Activated CD4-positive, alpha-beta T cell treated with anti-CD3 and anti-CD28 coated beads, Interleukin-2, amount 10 ng/mL, durations not matched to agents 7 days and 5 days (primary cell): ENCODE measurements around the gene PPIL4. TPM values are rescaled to one million over a fixed set of nuclear protein-coding genes. Genes with fewer than 3 reads are reported as not detected.
"Not testable (repeated sequence)": the region's sequence is repeated elsewhere in the genome, so short reads cannot be mapped to it uniquely, and the experiment has no call there.

ENCODE experiments used
- CTCF ChIA-PET: fragments of 350-600 bp; sonication (Branson Sonifier 250); formaldehyde crosslinking; loops from one replicate; lab custom pipeline; 2021; ENCODE audit warnings: antibody characterized with exemption; lab: Charles Lee
- POLR2A ChIA-PET: fragments of 350-600 bp; sonication (Branson Sonifier 250); formaldehyde crosslinking; loops from one replicate; lab custom pipeline; 2021; ENCODE audit warnings: antibody characterized with exemption; lab: Charles Lee
- DNase-seq: peaks from one replicate; pipeline ENCODE4 v3.0.0-alpha.2; 2020
- H3K27ac Mint-ChIP-seq: one replicate; pipeline ENCODE4 v1.8.0; 2021; ENCODE audit warnings: mild to moderate bottlenecking, moderate library complexity, mixed read lengths
- H3K27me3 Mint-ChIP-seq: one replicate; pipeline ENCODE4 v1.8.0; 2021; ENCODE audit warnings: mixed read lengths
- H3K36me3 Mint-ChIP-seq: one replicate; pipeline ENCODE4 v1.8.0; 2021; ENCODE audit warnings: low read depth, mixed read lengths
- H3K4me1 Mint-ChIP-seq: one replicate; pipeline ENCODE4 v1.8.0; 2021; ENCODE audit warnings: mixed read lengths
- H3K4me3 Mint-ChIP-seq: one replicate; pipeline ENCODE4 v1.8.0; 2021; ENCODE audit warnings: mild to moderate bottlenecking, moderate library complexity, mixed read lengths
- H3K9me3 Mint-ChIP-seq: one replicate; pipeline ENCODE4 v1.8.0; 2021; ENCODE audit warnings: mixed read lengths
- total RNA-seq, 2 experiments: library from RNA; stranded (reverse); gene quantifications; one replicate each; pipeline ENCODE4 v1.2.3, GENCODE V29; 2021

PPIL4 gene
- total RNA-seq, 2 experiments from 2014 or later = 17.6 to 20.1 TPM

DNA sequence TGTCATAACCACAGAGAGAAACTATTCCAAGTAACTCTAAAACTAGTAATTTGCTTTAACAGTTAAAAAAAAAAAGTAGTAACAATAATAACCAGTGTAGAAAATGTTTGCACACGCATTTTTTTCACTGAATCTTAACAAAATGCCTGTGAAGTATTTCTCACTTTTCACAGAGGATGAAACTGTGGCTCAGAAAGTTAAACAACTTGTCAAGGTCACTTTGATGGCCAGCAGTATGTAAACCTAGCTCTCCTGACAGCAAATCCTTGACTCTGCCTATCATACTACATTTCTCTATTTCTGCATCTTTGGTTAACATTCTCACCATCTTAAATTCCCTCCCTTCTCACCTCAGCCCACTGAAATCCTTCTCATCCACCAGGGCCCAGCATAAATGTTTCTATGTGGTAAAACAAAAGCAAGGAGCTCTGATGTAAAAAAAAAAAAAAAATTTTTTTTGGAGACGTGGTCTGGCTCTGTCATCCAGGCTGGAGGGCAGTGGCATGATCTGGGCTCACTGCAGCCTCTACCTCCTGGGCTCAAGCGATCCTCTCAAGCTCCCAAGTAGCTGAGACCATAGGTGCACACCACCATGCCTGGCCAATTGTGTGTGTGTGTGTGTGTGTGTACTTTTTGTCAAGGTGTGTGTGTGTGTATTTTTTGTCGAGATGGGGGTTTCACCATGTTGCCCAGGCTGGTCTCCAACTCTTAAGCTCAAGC lies 34.9 kb downstream of the PPIL4 start:
- no peak for DNase-seq
- H3K36me3 Mint-ChIP-seq = peaks cover 46% of the 10 kb centered on the region
- H3K4me3 Mint-ChIP-seq = no peak overlapping the region
- no peaks in the 10 kb centered on the region for H3K27me3 Mint-ChIP-seq
- ChIA-PET CTCF (interaction anchor here (0.6 to 1.4 kb wide), 5 partner anchors 18 to 486 kb away, joined by 3 to 7 read pairs (median 5); partner anchors contain the start of gene ZC3H12D), POLR2A (interaction anchor here (0.6 kb wide), 1 partner anchor 65 kb away, joined by 3 read pairs; no protein-coding TSS in a partner anchor)
- H3K27ac Mint-ChIP-seq = peak overlapping the region; percentile 74
- H3K4me1 Mint-ChIP-seq = peaks cover 24% of the 10 kb centered on the region
- no peaks in the 10 kb centered on the region for H3K9me3 Mint-ChIP-seq

DNA sequence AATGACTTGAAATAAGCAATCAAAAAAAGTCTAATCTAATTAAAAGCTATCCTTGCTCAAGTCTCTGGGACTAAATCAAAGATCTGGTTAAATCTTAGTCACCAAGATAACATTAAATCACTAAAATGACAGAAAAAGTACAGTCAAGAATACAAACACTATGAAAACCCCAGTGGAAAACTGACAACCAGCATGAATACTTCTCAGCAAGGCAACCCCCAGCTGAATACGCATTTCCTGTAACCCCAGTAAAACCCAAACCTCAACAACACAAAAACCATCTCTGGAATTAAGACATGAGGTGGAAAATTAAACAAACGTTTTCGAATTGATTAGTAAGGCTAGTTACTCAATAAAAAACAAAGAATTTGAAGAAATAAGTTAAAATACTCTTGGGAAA lies 37.4 kb downstream of the PPIL4 start:
- Mint-ChIP-seq H3K4me1 (peaks cover 22% of the 10 kb centered on the region), H3K27me3 (no peaks in the 10 kb centered on the region), H3K9me3 (no peaks in the 10 kb centered on the region), H3K27ac (peak overlapping the region; percentile 78), H3K36me3 (peaks cover 41% of the 10 kb centered on the region), H3K4me3 (peak overlapping the region; percentile 23)
- ChIA-PET POLR2A (interaction anchor here (0.5 kb wide), 1 partner anchor 1962 kb away, joined by 3 read pairs; no protein-coding TSS in a partner anchor), CTCF (interaction anchor here (0.7 to 1.8 kb wide), 5 partner anchors 8 to 24 kb away, joined by 3 to 5 read pairs (median 3); partner anchors contain the start of gene ZC3H12D)
- peak; percentile 37 for DNase-seq

DNA sequence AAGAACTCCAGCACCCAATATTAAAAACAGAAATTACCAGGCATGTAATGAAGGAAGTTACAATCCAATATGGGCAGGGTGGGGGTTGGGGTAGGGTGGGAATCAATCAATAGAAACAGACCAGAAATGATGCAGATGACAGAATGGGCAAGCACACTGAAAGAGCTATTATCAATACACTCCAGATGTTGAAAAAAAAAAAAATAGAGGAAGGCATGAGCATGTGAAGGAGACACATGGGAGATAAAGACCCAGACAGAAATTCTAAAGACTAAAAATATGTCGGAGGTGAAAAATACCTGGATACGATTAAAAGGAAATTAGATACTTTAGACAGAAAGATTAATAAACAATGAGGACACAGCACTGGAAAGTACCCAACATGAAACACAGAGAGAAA lies 42.0 kb downstream of the PPIL4 start:
- DNase-seq = no peak
- H3K36me3 Mint-ChIP-seq = peaks cover 38% of the 10 kb centered on the region
- H3K27me3 Mint-ChIP-seq = no peaks in the 10 kb centered on the region
- ChIA-PET CTCF (interaction anchor here (0.6 to 2.2 kb wide), 4 partner anchors 9 to 66 kb away, joined by 3 to 7 read pairs (median 3); no protein-coding TSS in a partner anchor), POLR2A (interaction anchor here (0.5 kb wide), 1 partner anchor 456 kb away, joined by 15 read pairs; no protein-coding TSS in a partner anchor)
- H3K27ac Mint-ChIP-seq = no peak overlapping the region
- H3K4me1 Mint-ChIP-seq = peaks cover 28% of the 10 kb centered on the region
- no peaks in the 10 kb centered on the region for H3K9me3 Mint-ChIP-seq
- H3K4me3 Mint-ChIP-seq = no peak overlapping the region

DNA sequence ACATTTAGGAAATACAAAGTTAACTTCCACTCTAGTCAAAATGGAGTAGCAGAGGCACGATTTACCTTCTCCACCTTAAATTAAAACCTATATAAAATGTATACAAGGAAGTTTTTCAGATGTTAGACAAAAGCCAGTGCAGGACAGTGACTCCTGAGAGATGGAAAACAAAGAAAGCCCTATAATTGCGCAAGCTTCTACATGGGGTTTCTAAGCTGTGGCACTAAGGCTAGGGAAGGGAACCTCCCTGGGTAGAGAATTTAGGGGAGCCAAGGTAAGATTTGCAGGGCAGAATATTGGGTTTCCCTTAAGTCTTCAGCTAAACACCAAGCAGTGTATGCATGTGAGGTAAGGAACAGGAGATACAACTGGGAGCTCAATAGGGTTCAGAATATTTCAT lies 42.6 kb downstream of the PPIL4 start:
- Mint-ChIP-seq H3K9me3 (no peaks in the 10 kb centered on the region), H3K27ac (no peak overlapping the region), H3K27me3 (no peaks in the 10 kb centered on the region), H3K36me3 (peaks cover 35% of the 10 kb centered on the region), H3K4me3 (no peak overlapping the region), H3K4me1 (peaks cover 23% of the 10 kb centered on the region)
- POLR2A ChIA-PET = no interaction called here
- CTCF ChIA-PET = interaction anchor here (0.6 to 1.0 kb wide), 4 partner anchors 14 to 84 kb away, joined by 3 read pairs; no protein-coding TSS in a partner anchor
- DNase-seq = no peak

DNA sequence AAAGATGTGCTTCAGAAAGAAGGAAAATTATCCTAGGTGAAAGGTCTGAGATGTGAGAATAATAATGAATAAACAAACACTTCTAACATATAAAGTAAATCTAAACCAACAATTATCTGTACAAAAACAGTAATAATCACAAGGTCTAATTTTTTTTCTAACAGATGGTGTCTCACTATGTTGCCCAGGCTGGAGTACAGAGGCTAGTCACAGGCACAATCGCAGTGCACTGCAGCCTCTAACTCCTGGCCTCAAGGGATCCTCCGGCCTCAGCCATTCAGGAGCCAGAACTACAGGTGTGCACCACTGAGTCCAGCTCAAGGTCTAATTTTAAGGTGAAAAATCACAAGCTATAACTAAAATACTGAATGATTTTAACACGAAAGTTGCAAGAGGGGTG lies 44.1 kb downstream of the PPIL4 start:
- no peak overlapping the region for H3K4me3 Mint-ChIP-seq
- CTCF ChIA-PET = no interaction called here
- no peak overlapping the region for H3K27ac Mint-ChIP-seq
- no peaks in the 10 kb centered on the region for H3K9me3 Mint-ChIP-seq
- DNase-seq = no peak
- H3K36me3 Mint-ChIP-seq = peaks cover 34% of the 10 kb centered on the region
- POLR2A ChIA-PET = interaction anchor here (0.6 kb wide), 1 partner anchor 27 kb away, joined by 4 read pairs; no protein-coding TSS in a partner anchor
- H3K27me3 Mint-ChIP-seq = no peaks in the 10 kb centered on the region
- peaks cover 29% of the 10 kb centered on the region for H3K4me1 Mint-ChIP-seq

DNA sequence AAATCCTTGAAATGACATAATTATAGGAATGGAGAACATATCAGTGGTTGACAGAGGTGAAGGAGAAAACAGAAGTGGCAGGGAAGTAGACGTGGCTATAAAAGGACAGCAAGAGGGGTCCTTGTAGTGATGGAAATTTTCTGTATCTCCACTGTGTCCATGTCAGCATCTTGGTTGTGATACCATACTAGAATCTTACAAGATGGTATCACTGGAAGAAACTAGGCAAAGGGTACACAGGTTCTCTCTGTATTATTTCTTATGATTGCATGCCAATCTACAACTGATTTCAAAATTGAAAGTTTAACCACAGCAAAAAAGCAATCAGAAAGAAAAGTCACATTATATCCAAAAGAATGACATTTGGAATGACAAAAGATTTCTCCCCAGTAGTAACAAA lies 44.6 kb downstream of the PPIL4 start:
- no peak overlapping the region for H3K27ac Mint-ChIP-seq
- H3K27me3 Mint-ChIP-seq = no peaks in the 10 kb centered on the region
- DNase-seq = no peak
- POLR2A ChIA-PET = interaction anchor here (0.6 kb wide), 1 partner anchor 28 kb away, joined by 4 read pairs; no protein-coding TSS in a partner anchor
- H3K9me3 Mint-ChIP-seq = no peaks in the 10 kb centered on the region
- peaks cover 34% of the 10 kb centered on the region for H3K4me1 Mint-ChIP-seq
- CTCF ChIA-PET = no interaction called here
- peaks cover 35% of the 10 kb centered on the region for H3K36me3 Mint-ChIP-seq
- no peak overlapping the region for H3K4me3 Mint-ChIP-seq

DNA sequence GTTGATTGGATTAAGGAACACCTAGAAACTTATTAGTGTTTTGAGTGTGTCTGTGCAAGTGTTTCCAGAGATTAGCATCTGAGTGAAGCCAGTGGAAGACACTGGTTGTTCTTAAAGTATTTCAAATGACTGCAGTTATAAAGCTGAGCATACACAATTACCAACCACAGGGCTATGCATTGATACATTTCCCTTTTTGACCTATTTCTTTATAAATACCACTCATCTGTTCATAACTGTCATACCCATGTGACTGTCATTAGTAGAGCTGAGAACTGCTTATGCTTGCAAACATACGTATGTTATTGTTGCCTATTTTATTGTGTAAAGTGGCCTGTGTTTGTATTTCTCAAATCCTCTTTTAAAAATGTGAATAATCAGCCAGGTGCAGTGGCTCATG lies 45.7 kb downstream of the PPIL4 start:
- CTCF ChIA-PET = no interaction called here
- no peak for DNase-seq
- H3K27ac Mint-ChIP-seq = no peak overlapping the region
- H3K36me3 Mint-ChIP-seq = peaks cover 26% of the 10 kb centered on the region
- POLR2A ChIA-PET = no interaction called here
- no peaks in the 10 kb centered on the region for H3K27me3 Mint-ChIP-seq
- H3K4me1 Mint-ChIP-seq = peaks cover 44% of the 10 kb centered on the region
- H3K9me3 Mint-ChIP-seq = no peaks in the 10 kb centered on the region
- no peak overlapping the region for H3K4me3 Mint-ChIP-seq

DNA sequence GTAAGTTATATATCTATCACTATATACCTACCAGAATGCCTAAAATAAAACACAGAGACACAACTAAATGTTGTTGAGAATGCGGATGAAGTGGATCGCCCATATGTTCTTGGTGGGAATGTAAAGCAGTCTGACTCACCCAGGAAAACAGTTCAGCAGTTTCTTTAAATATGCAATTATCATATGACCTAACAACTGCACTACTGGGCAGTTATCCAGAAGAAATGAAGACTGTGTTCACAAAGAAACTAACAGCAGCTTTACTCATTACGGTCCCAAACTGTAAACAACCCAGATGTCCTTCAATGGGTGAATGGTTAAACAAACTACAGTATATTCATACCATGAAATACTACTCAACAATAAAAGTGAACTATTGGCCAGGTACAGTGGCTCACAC lies 46.8 kb downstream of the PPIL4 start:
- CTCF ChIA-PET = interaction anchor here (0.7 to 0.9 kb wide), 3 partner anchors 9 to 17 kb away, joined by 3 to 7 read pairs (median 3); no protein-coding TSS in a partner anchor
- Mint-ChIP-seq H3K27ac (no peak overlapping the region), H3K4me1 (peaks cover 54% of the 10 kb centered on the region), H3K9me3 (no peaks in the 10 kb centered on the region), H3K4me3 (no peak overlapping the region), H3K27me3 (no peaks in the 10 kb centered on the region), H3K36me3 (peaks cover 26% of the 10 kb centered on the region)
- no peak for DNase-seq
- POLR2A ChIA-PET = no interaction called here

DNA sequence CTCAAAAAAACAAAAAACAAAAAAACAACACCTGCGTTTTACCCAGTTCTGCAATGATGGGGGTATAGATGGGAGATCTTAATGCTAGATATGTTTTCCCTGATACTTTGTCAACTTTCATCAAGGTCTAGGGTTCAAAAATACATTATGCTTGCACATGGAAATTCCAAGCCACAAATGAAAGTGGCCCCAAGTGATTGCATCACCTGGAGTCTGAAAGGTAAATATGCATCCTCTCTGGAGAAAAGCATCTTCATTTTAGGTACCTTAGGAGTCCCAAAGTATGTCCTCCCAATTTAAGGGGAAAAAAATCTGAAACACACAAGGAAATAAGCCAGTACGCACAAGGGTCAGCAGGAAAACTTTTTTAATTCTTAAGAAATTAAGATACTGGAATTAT lies 48.5 kb downstream of the PPIL4 start:
- Mint-ChIP-seq H3K4me1 (peaks cover 68% of the 10 kb centered on the region), H3K36me3 (peaks cover 21% of the 10 kb centered on the region), H3K9me3 (no peaks in the 10 kb centered on the region), H3K27ac (no peak overlapping the region), H3K4me3 (no peak overlapping the region), H3K27me3 (no peaks in the 10 kb centered on the region)
- CTCF ChIA-PET = interaction anchor here (0.9 to 1.4 kb wide), 4 partner anchors 9 to 12 kb away, joined by 3 to 4 read pairs (median 3); partner anchors contain the start of gene ZC3H12D
- no peak for DNase-seq
- POLR2A ChIA-PET = no interaction called here

DNA sequence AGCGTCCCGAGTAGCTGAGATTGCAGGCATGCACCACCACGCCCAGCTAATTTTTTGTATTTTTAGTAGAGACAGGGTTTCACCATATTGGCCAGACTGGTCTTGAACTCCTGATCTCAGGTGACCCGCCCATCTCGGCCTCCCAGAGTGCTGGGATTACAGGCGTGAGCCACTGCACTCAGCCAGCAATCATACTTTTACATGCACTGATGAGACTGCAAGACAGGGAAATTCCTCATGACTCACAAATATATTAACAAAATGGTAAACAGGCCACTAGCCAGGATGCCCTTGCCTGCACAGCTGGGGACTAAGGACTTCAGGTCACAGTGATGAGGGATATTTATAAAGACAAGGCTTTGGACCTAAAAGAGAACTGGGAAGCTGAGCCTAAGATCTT lies 49.2 kb downstream of the PPIL4 start:
- not testable (repeated sequence) for DNase-seq
- peaks cover 67% of the 10 kb centered on the region for H3K4me1 Mint-ChIP-seq

DNA sequence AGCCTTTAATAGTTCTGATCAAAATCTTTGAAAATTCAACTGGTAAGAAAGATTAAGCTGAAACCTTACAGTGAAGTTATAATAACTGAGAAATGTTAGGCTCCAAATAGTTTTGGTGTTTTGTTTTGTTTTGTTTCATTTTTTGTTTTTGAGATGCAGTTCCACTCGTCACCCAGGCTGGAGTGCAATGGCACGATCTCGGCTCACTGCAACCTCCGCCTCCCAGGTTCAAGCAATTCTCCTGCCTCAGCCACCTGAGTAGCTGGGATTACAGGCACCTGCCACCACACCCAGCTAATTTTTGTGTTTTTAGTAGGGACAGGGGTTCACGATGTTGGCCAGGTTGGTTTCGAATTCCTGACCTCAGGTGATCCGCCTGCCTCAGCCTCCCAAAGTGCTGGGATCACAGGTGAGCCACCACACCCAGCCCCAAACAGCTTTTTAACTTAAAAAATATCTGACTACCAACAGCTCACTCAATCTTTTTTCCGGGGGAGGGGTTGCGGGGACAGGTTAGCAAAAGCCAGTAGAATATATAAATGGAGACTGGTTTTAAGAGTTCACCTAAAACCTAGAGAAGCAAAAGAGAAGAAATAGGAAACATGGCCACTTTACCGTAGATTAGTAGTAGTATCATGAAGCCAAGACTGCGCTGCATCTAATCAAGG lies 50.4 kb downstream of the PPIL4 start:
- not testable (repeated sequence) for H3K9me3 Mint-ChIP-seq
- CTCF ChIA-PET = interaction anchor here (0.6 to 2.2 kb wide), 8 partner anchors 9 to 50 kb away, joined by 3 to 21 read pairs (median 6); partner anchors contain the start of gene ZC3H12D

More for the DNA sequence above, 49.2 kb downstream of the PPIL4 start:
- CTCF ChIA-PET = interaction anchor here (0.9 to 2.2 kb wide), 7 partner anchors 9 to 49 kb away, joined by 3 to 7 read pairs (median 3); partner anchors contain the start of gene ZC3H12D
- peak overlapping the region; percentile 61 for H3K4me3 Mint-ChIP-seq
- H3K9me3 Mint-ChIP-seq, H3K27me3 Mint-ChIP-seq, POLR2A ChIA-PET: not testable (repeated sequence)
- peak overlapping the region; percentile 91 for H3K27ac Mint-ChIP-seq
- peaks cover 18% of the 10 kb centered on the region for H3K36me3 Mint-ChIP-seq

DNA sequence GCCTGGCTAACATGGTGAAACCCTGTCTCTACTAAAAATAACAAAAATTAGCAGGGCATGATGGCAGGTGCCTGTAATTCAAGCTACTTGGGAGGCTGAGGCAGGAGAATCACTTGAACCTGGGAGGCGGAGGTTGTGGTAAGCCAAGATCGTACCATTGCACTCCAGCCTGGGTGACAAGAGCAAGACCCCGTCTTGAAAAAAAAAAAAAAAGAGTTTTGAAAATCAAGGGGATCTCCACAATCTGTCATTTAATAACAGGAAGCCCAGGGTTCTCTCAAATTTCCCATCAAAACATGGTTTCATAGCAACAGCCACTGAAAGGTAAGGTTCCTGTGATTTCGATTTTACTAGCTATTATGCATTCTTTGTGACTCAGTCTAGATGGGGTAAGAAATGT lies 51.0 kb downstream of the PPIL4 start:
- ChIA-PET POLR2A (interaction anchor here (1.7 kb wide), 1 partner anchor 12 kb away, joined by 4 read pairs; no protein-coding TSS in a partner anchor), CTCF (interaction anchor here (0.6 to 2.2 kb wide), 9 partner anchors 9 to 51 kb away, joined by 3 to 21 read pairs (median 6); partner anchors contain the start of gene ZC3H12D)
- H3K9me3 Mint-ChIP-seq, H3K27me3 Mint-ChIP-seq: not testable (repeated sequence)
- H3K4me1 Mint-ChIP-seq = peaks cover 63% of the 10 kb centered on the region
- H3K4me3 Mint-ChIP-seq = peak overlapping the region; percentile 61
- peaks cover 10% of the 10 kb centered on the region for H3K36me3 Mint-ChIP-seq
- H3K27ac Mint-ChIP-seq = peak overlapping the region; percentile 91
- DNase-seq = peak; percentile 59

More for the DNA sequence above, 50.4 kb downstream of the PPIL4 start:
- Mint-ChIP-seq H3K4me1 (peaks cover 67% of the 10 kb centered on the region), H3K4me3 (peak overlapping the region; percentile 61), H3K27ac (peak overlapping the region; percentile 91), H3K36me3 (peaks cover 15% of the 10 kb centered on the region)
- not testable (repeated sequence) for H3K27me3 Mint-ChIP-seq, DNase-seq
- POLR2A ChIA-PET = interaction anchor here (1.7 kb wide), 1 partner anchor 13 kb away, joined by 4 read pairs; no protein-coding TSS in a partner anchor
